SK-N-SH (cell line): ENCODE results near the gene ZBTB17. TPM values are rescaled to one million over a fixed set of nuclear protein-coding genes. Genes with fewer than 3 reads are reported as not detected.

Experiments used
- CTCF ChIA-PET: fragments of 300-600, 350-600 bp; formaldehyde crosslinking; extraction: SDS; loops from one replicate; lab custom pipeline; 2021; lab: Yijun Ruan, JAX
- POLR2A ChIA-PET: fragments of 350-600 bp; sonication (Branson Sonifier 250); formaldehyde crosslinking; extraction: SDS; loops from one replicate; lab custom pipeline; 2020; ENCODE audit warnings: antibody characterized with exemption, inconsistent platforms; lab: Yijun Ruan, JAX
- DNase-seq: peaks from one replicate; pipeline ENCODE4 v3.0.0; 2012
- H2AFZ ChIP-seq: fragments of 200-600 bp; sonication (generic); 2 replicates; pipeline ENCODE4 v1.8.1; 2016; ENCODE audit warnings: antibody characterized with exemption, mild to moderate bottlenecking, low read depth
- H3F3A ChIP-seq: fragments of 200-600 bp; sonication (generic); replicated peaks from 2 replicates; pipeline ENCODE3; 2016; ENCODE audit warnings: antibody characterized with exemption, mild to moderate bottlenecking; ENCODE audit not compliant: insufficient read depth
- H3K27ac ChIP-seq, 2 experiments: fragments of 200-500 bp in 1 of 2; fragments of 200-600 bp in 1 of 2; sonication (Bioruptor generic) in 1 of 2; sonication (generic), shearing (Covaris generic) in 1 of 2; 2 replicates each; pipeline versions ENCODE4 v1.5.1 to v1.6.1; 2014 to 2016; ENCODE audit warnings: low read depth in 2 of 2, inconsistent platforms in 1 of 2, low read length in 1 of 2, mild to moderate bottlenecking in 1 of 2, mixed read lengths in 1 of 2
- H3K27me3 ChIP-seq: fragments of 200-600 bp; sonication (generic), shearing (Covaris generic); 2 replicates; pipeline ENCODE4 v1.6.1; 2016; ENCODE audit warnings: mixed run types; ENCODE audit not compliant: insufficient read depth
- H3K36me3 ChIP-seq, 2 experiments: fragments of 200-500 bp in 1 of 2; fragments of 200-600 bp in 1 of 2; sonication (Bioruptor generic) in 1 of 2; sonication (generic) in 1 of 2; replicated peaks in 1 of 2; 2 replicates each; pipeline versions ENCODE3 to v1.5.1; 2014 to 2016; ENCODE audit warnings: low read length in 1 of 2, mild to moderate bottlenecking in 1 of 2; ENCODE audit not compliant: insufficient read depth in 2 of 2, control insufficient read depth in 1 of 2
- H3K4me1 ChIP-seq, 2 experiments: fragments of 200-500 bp in 1 of 2; fragments of 200-600 bp in 1 of 2; sonication (Bioruptor generic) in 1 of 2; sonication (generic), shearing (Covaris generic) in 1 of 2; 2 replicates each; pipeline versions ENCODE4 v1.5.1 to v1.6.1; 2014 to 2016; ENCODE audit warnings: low read depth in 1 of 2, low read length in 1 of 2, mixed run types in 1 of 2; ENCODE audit not compliant: insufficient read depth in 2 of 2, control insufficient read depth in 1 of 2
- H3K4me2 ChIP-seq: fragments of 200-600 bp; sonication (generic), shearing (Covaris generic); 2 replicates; pipeline ENCODE4 v1.6.1; 2017; ENCODE audit warnings: mixed run types
- H3K4me3 ChIP-seq, 2 experiments: fragments of 200-500 bp in 1 of 2; fragments of 200-600 bp in 1 of 2; sonication (Bioruptor generic) in 1 of 2; sonication (generic), shearing (Covaris generic) in 1 of 2; 2 replicates each; pipeline versions ENCODE4 v1.5.1 to v1.8.1; 2014 to 2016; ENCODE audit warnings: low read depth in 2 of 2, inconsistent platforms in 1 of 2, low read length in 1 of 2, mild to moderate bottlenecking in 1 of 2, mixed read lengths in 1 of 2, moderate library complexity in 1 of 2
- H3K79me2 ChIP-seq: fragments of 200-600 bp; sonication (generic); 2 replicates; pipeline ENCODE4 v1.8.1; 2017; ENCODE audit warnings: mild to moderate bottlenecking; ENCODE audit not compliant: insufficient read depth
- H3K9ac ChIP-seq: fragments of 200-600 bp; sonication (generic); 2 replicates; pipeline ENCODE4 v1.6.1; 2017; ENCODE audit warnings: mixed run types
- H3K9me2 ChIP-seq: fragments of 200-600 bp; sonication (generic); 2 replicates; pipeline ENCODE4 v1.6.1; 2017; ENCODE audit warnings: mixed run types
- H3K9me3 ChIP-seq: fragments of 200-600 bp; sonication (generic); 2 replicates; pipeline ENCODE4 v1.6.1; 2017; ENCODE audit warnings: mixed run types, mild to moderate bottlenecking, moderate library complexity
- H4K20me1 ChIP-seq: fragments of 200-600 bp; sonication (generic); 2 replicates; pipeline ENCODE4 v1.6.1; 2017; ENCODE audit warnings: mild to moderate bottlenecking, mixed run types; ENCODE audit not compliant: insufficient read depth
- ELF1 ChIP-seq: IDR thresholded peaks from 2 replicates; pipeline ENCODE4 v1.4.0; 2012
- FOXJ3 ChIP-seq: sonication (generic); formaldehyde crosslinking; IDR thresholded peaks from 2 replicates; pipeline ENCODE4 v1.5.1; 2020; ENCODE audit warnings: mild to moderate bottlenecking, missing genetic modification reagents
- GABPA ChIP-seq: IDR thresholded peaks from 2 replicates; pipeline ENCODE4 v1.4.0; 2012; ENCODE audit warnings: low read depth, mild to moderate bottlenecking
- IRF3 ChIP-seq: fragments of 150-350 bp; IDR thresholded peaks from 2 replicates; pipeline ENCODE4 v1.6.1; 2016; ENCODE audit warnings: mild to moderate bottlenecking, low read depth, low read length
- JUND ChIP-seq: IDR thresholded peaks from 2 replicates; pipeline ENCODE4 v1.4.0; 2012
- NFIC ChIP-seq: IDR thresholded peaks from 2 replicates; pipeline ENCODE4 v1.4.0; 2012; ENCODE audit warnings: borderline replicate concordance
- NRF1 ChIP-seq: IDR thresholded peaks from 2 replicates; pipeline ENCODE4 v1.6.1; 2012; ENCODE audit warnings: low read depth, mild to moderate bottlenecking, low read length
- POLR2AphosphoS5 ChIP-seq: IDR thresholded peaks from 2 replicates; pipeline ENCODE4 v1.6.1; 2012; ENCODE audit warnings: low read depth, low read length
- RAD21 ChIP-seq: IDR thresholded peaks from 2 replicates; pipeline ENCODE4 v1.6.1; 2012; ENCODE audit warnings: mild to moderate bottlenecking, low read length
- REST ChIP-seq: IDR thresholded peaks from 2 replicates; pipeline ENCODE4 v1.6.1; 2012; ENCODE audit warnings: mild to moderate bottlenecking, low read depth, low read length, moderate library complexity
- SIN3A ChIP-seq: IDR thresholded peaks from 2 replicates; pipeline ENCODE4 v1.6.1; 2012; ENCODE audit warnings: low read depth, mild to moderate bottlenecking, low read length, moderate library complexity, borderline replicate concordance
- SMC3 ChIP-seq: IDR thresholded peaks from 2 replicates; pipeline ENCODE4 v1.6.1; 2012; ENCODE audit warnings: low read depth, low read length, improper control_type of control experiment
- TAF1 ChIP-seq: IDR thresholded peaks from 2 replicates; pipeline ENCODE4 v1.6.1; 2012; ENCODE audit warnings: low read depth, mild to moderate bottlenecking, low read length, moderate library complexity, borderline replicate concordance
- TCF12 ChIP-seq: IDR thresholded peaks from 2 replicates; pipeline ENCODE4 v1.4.0; 2012
- TEAD4 ChIP-seq: IDR thresholded peaks from 2 replicates; pipeline ENCODE4 v1.4.0; 2012; ENCODE audit warnings: mild to moderate bottlenecking, borderline replicate concordance; ENCODE audit not compliant: insufficient read depth
- USF1 ChIP-seq: IDR thresholded peaks from 2 replicates; pipeline ENCODE4 v1.4.0; 2012; ENCODE audit warnings: low read depth, borderline replicate concordance
- USF2 ChIP-seq: fragments of 150-350 bp; IDR thresholded peaks from 2 replicates; pipeline ENCODE4 v1.6.1; 2017; ENCODE audit warnings: antibody characterized with exemption, low read length, low read depth, borderline replicate concordance
- YY1 ChIP-seq: IDR thresholded peaks from 2 replicates; pipeline ENCODE4 v1.4.0; 2012; ENCODE audit warnings: low read depth, mild to moderate bottlenecking
- ZBTB33 ChIP-seq: IDR thresholded peaks from 2 replicates; pipeline ENCODE4 v1.4.0; 2012; ENCODE audit warnings: low read depth, borderline replicate concordance
- WGBS: methylation state at CpG from one replicate; pipeline ENCODE4 v1.1.6; 2017; ENCODE audit warnings: low lambda C conversion rate; 5-methylcytosine and 5-hydroxymethylcytosine counted together
- polyA plus RNA-seq, 3 experiments: library from polyadenylated mRNA; depleted of rRNA; stranded (reverse); fragments of >200 nt; gene quantifications; 2 replicates each; pipeline ENCODE4 v1.2.3, GENCODE V29; 2012

Gene ZBTB17
- polyA plus RNA-seq, 1 of the 3 experiments (the other 2 are of a cell fraction), result 56.4 TPM

GRCh38 chr1:16007671-16008341 is 31.9 kb upstream of the ZBTB17 start (continued):
- TF ChIP-seq IRF3 (no peak), TAF1 (no peak), YY1 (no peak), USF1 (no peak), TCF12 (no peak), NRF1 (no peak), JUND (no peak)

- H3K27me3 ChIP-seq, result no peaks in the 10 kb centered on the region
- WGBS, result 66% methylated on average over 9 of the region's 9 CpGs
- no peaks in the 10 kb centered on the region for H3F3A ChIP-seq
- no peak overlapping the region for H3K27ac ChIP-seq
- no peaks in the 10 kb centered on the region for H3K9me2 ChIP-seq
- no peak overlapping the region for H3K9ac ChIP-seq
- ChIA-PET POLR2A (no interaction called here), CTCF (interaction anchor here (1.0 to 6.1 kb wide), 14 partner anchors 11 to 215 kb away, joined by 3 to 58 read pairs (median 4); partner anchors contain the start of genes FAM131C and HSPB7)
- H3K9me3 ChIP-seq, result no peaks in the 10 kb centered on the region
- H4K20me1 ChIP-seq, result no peaks in the 10 kb centered on the region
- no peak for DNase-seq
- no peak overlapping the region for H3K4me2 ChIP-seq
- no peaks in the 10 kb centered on the region for H3K79me2 ChIP-seq
- no peaks in the 10 kb centered on the region for H3K36me3 ChIP-seq
- no peak overlapping the region for H2AFZ ChIP-seq
- no peaks in the 10 kb centered on the region; a peak in 1 of 4 replicates for H3K4me1 ChIP-seq
- H3K4me3 ChIP-seq, result no peak overlapping the region
- TF ChIP-seq NFIC, result no peak
- TF ChIP-seq FOXJ3 (CRISPR knock-in tag), result no peak
- TF ChIP-seq USF2, result no peak
- TF ChIP-seq RAD21, result peak; percentile 19; the same call in 1 of the 2 replicates
- no peak for TF ChIP-seq POLR2AphosphoS5
- no peak for TF ChIP-seq TCF12
- no peak for TF ChIP-seq ELF1
- TF ChIP-seq ZBTB33, result no peak
- no peak for TF ChIP-seq USF1
- TF ChIP-seq REST, result no peak
- TF ChIP-seq GABPA, result no peak
- peak; percentile 7; the same call in 1 of the 2 replicates for TF ChIP-seq SMC3
- TF ChIP-seq SIN3A, result no peak
- no peak for TF ChIP-seq TEAD4
Measured at GRCh38 chr1:16006552-16007485, 30.9 kb upstream of the ZBTB17 start.
